GM21786 (cell line): Measurements from ENCODE around the gene MORN3.
"Not testable (repeated sequence)": the region's sequence is repeated elsewhere in the genome, so short reads cannot be mapped to it uniquely, and the experiment has no call there.

Experiments
- ATAC-seq: cut with Tn5 transposase; IDR thresholded peaks from one replicate; pipeline ENCODE4 v1.9.1; 2021; ENCODE audit not compliant: unreplicated experiment

The MORN3 gene

GRCh38 chr12:121669521-121669900, at the start of gene MORN3:
Gene MORN3, minus strand, starts transcription at chr12:121669654. Its CDS starts 171 bp downstream, at chr12:121669483.
- no peak for ATAC-seq

GRCh38 chr12:121718653-121719239, 49.3 kb upstream of the MORN3 start:
- no peak for ATAC-seq

GRCh38 chr12:121717041-121717699, 47.7 kb upstream of the MORN3 start:
- ATAC-seq = no peak

GRCh38 chr12:121715862-121716435, 46.5 kb upstream of the MORN3 start:
- ATAC-seq = no peak

- not testable (repeated sequence) for ATAC-seq
These were observed 45.6 kb upstream of the MORN3 start for GRCh38 chr12:121715055-121715454.

GRCh38 chr12:121713793-121714192, 44.3 kb upstream of the MORN3 start:
- no peak for ATAC-seq

GRCh38 chr12:121713257-121713777, 43.9 kb upstream of the MORN3 start:
- ATAC-seq = no peak

- ATAC-seq = peak; percentile 64
These were observed 43.2 kb upstream of the MORN3 start, which contains the start of gene TMEM120B for GRCh38 chr12:121712461-121713256. Gene TMEM120B, plus strand, starts transcription at chr12:121712752. Its CDS starts 144 bp downstream, at chr12:121712896.

GRCh38 chr12:121712190-121712460, 42.7 kb upstream of the MORN3 start:
- peak; percentile 29 for ATAC-seq

- ATAC-seq = no peak
These were observed 42.1 kb upstream of the MORN3 start for GRCh38 chr12:121711361-121712189.

GRCh38 chr12:121709478-121709961, 40.1 kb upstream of the MORN3 start:
- ATAC-seq = no peak

- ATAC-seq = not testable (repeated sequence)
These were observed 39.6 kb upstream of the MORN3 start for GRCh38 chr12:121709064-121709424.

GRCh38 chr12:121708313-121709063, 39.0 kb upstream of the MORN3 start:
- ATAC-seq = no peak

GRCh38 chr12:121705514-121705913, 36.1 kb upstream of the MORN3 start:
- ATAC-seq = no peak

GRCh38 chr12:121702944-121703343, 33.5 kb upstream of the MORN3 start:
- ATAC-seq = no peak

GRCh38 chr12:121701667-121702277, 32.3 kb upstream of the MORN3 start:
- no peak for ATAC-seq

GRCh38 chr12:121697861-121698260, 28.4 kb upstream of the MORN3 start:
- not testable (repeated sequence) for ATAC-seq

- ATAC-seq = no peak
These were observed 27.7 kb upstream of the MORN3 start for GRCh38 chr12:121697093-121697698.

GRCh38 chr12:121693155-121693687, 23.8 kb upstream of the MORN3 start:
- no peak for ATAC-seq
